ENCODE data around the gene RNF151. TPM values are rescaled to one million over a fixed set of nuclear protein-coding genes. Genes with fewer than 3 reads are reported as not detected.

The RNF151 gene
- total RNA-seq, 2 donors from 2014 or later = not detected

- no peak for DNase-seq (ENCODE audit: low spot score)
- no peaks in the 10 kb centered on the region for H3K9me3 ChIP-seq
- H3K27me3 ChIP-seq = no peaks in the 10 kb centered on the region
- TF ChIP-seq, protein P1, sequence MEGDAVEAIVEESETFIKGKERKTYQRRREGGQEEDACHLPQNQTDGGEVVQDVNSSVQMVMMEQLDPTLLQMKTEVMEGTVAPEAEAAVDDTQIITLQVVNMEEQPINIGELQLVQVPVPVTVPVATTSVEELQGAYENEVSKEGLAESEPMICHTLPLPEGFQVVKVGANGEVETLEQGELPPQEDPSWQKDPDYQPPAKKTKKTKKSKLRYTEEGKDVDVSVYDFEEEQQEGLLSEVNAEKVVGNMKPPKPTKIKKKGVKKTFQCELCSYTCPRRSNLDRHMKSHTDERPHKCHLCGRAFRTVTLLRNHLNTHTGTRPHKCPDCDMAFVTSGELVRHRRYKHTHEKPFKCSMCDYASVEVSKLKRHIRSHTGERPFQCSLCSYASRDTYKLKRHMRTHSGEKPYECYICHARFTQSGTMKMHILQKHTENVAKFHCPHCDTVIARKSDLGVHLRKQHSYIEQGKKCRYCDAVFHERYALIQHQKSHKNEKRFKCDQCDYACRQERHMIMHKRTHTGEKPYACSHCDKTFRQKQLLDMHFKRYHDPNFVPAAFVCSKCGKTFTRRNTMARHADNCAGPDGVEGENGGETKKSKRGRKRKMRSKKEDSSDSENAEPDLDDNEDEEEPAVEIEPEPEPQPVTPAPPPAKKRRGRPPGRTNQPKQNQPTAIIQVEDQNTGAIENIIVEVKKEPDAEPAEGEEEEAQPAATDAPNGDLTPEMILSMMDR (IDR thresholded peaks at IDR 0.05) = no peak
- peaks cover 54% of the 10 kb centered on the region for H3K36me3 ChIP-seq
- H3K27ac ChIP-seq = no peak overlapping the region
- no peak overlapping the region for H3K4me3 ChIP-seq
- H3K4me1 ChIP-seq = peaks cover 0 to 43% of the 10 kb centered on the region in 2 donors
These were observed 36.0 kb downstream of the RNF151 start for GRCh38 chr16:2002406-2003230.

DNA sequence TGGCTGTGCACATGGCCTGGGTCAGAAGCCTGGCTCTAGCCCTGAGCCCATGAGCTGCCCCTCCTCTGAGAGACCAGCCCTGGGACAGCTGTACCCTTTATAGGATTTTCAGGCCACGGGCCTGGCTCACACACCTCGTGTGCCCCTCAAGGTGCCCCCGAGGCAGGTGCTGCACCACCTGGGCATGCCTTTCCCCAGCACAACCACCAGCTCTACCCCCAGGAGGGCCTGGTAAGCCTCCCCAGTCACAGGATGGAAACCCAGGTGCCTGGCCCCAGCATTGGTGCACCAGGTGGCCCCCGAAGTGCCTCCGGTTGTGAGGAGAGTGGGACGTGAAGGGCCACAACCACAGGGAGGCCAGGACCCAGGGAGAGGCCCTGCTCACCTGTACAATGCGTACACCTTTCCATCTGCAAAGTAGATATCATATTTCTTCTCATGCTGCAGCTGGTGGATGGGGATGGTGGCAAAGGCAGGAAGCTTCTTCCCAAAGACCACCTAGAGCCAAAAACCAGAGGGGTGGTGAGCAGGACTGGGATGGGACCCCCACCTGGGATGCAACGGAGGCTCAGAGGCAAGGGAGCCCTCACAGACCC, 36.7 kb downstream of the RNF151 start:
- Histone ChIP-seq H3K4me3 (no peak overlapping the region), H3K27me3 (no peaks in the 10 kb centered on the region), H3K4me1 (peaks cover 0 to 50% of the 10 kb centered on the region in 2 donors), H3K36me3 (peaks cover 48% of the 10 kb centered on the region), H3K27ac (peak overlapping the region in 1 of 2 donors; percentile 26), H3K9me3 (no peaks in the 10 kb centered on the region)
- no peak for DNase-seq (ENCODE audit: low spot score)
- TF ChIP-seq, protein P1 (IDR thresholded peaks at IDR 0.05) = no peak

DNA sequence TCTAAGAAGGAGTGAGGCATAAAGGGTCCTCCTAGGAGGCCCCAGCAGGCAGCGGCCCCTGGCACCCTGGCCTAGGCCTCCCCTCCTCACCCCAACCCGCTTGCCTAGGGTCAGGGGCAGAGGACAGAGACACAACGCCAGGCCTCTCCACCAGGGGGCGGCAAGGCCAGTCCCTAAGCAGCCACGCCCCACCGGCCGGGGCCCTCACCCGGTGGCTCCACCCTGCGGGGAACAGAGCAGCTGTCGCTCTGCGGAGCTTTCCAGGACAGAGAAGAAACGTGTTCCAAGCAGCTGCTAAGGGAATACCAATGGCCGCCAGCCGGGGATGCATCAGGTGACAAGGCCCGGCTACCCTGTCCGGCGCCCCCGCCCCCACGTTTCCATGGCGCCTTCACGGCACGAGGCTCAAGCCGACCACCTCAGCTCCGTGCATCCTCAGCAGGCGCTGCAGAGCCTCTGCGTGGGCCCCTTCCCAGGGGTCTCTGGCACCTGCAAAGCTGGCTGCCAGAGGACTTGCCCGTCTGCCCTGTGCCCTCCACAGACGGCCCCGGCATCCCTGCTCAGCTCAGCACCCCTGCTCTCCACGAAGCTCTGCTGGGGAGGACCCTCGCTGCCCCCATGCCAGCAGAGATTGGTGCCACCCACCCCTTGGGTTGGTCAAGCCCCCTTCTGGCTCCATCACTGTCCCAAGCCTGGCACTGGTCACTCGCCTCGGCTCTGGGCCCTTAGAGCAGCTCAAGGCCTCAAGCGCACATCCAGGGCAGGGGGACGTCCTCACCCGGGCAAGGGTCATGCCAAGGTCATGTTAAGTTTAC, 37.4 kb downstream of the RNF151 start:
- peak; percentile 87 for DNase-seq (ENCODE audit: low spot score)
- Histone ChIP-seq H3K27me3 (no peaks in the 10 kb centered on the region), H3K4me3 (peak overlapping the region in 1 of 2 donors; percentile 14), H3K27ac (peak overlapping the region in 1 of 2 donors; percentile 26), H3K36me3 (peaks cover 41% of the 10 kb centered on the region), H3K9me3 (no peaks in the 10 kb centered on the region), H3K4me1 (peaks cover 0 to 57% of the 10 kb centered on the region in 2 donors)
- TF ChIP-seq, protein P1 (IDR thresholded peaks at IDR 0.05) = peak; percentile 74 to 98

GRCh38 chr16:2004795-2005517, 38.3 kb downstream of the RNF151 start:
- peaks cover 0 to 59% of the 10 kb centered on the region in 2 donors for H3K4me1 ChIP-seq
- peaks cover 32% of the 10 kb centered on the region for H3K36me3 ChIP-seq
- H3K27me3 ChIP-seq = no peaks in the 10 kb centered on the region
- H3K4me3 ChIP-seq = no peak overlapping the region
- TF ChIP-seq, protein P1 (IDR thresholded peaks at IDR 0.05) = no peak
- no peak overlapping the region for H3K27ac ChIP-seq
- no peak for DNase-seq (ENCODE audit: low spot score)
- no peaks in the 10 kb centered on the region for H3K9me3 ChIP-seq

DNA sequence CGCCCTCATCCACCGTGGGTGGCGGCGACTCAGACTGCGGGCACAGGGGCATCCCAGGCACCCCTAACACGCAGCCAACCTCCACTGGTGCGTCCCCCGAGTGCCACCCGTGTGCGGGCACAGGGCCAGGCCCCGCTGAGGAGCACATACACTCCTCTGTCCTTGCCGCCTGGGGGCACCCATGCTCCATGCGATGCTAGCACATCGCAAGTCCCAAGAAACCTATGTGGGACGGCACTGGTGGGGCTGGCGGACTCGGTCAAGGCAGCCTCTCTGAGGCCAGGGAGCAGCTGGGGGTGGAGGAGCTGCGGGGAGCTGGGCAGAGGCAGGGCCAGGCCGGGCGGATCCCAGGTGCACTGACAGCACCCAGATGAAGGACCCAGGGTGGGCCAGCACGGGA, 39.0 kb downstream of the RNF151 start:
- Histone ChIP-seq H3K9me3 (no peaks in the 10 kb centered on the region), H3K36me3 (peaks cover 26% of the 10 kb centered on the region), H3K27ac (no peak overlapping the region), H3K4me3 (no peak overlapping the region), H3K27me3 (no peaks in the 10 kb centered on the region), H3K4me1 (peaks cover 0 to 66% of the 10 kb centered on the region in 2 donors)
- no peak for DNase-seq (ENCODE audit: low spot score)
- TF ChIP-seq, protein P1 (IDR thresholded peaks at IDR 0.05) = no peak

Data from right atrium auricular region (tissue), 2 donors.